ENCODE measurements around the gene FTCD.

DNA sequence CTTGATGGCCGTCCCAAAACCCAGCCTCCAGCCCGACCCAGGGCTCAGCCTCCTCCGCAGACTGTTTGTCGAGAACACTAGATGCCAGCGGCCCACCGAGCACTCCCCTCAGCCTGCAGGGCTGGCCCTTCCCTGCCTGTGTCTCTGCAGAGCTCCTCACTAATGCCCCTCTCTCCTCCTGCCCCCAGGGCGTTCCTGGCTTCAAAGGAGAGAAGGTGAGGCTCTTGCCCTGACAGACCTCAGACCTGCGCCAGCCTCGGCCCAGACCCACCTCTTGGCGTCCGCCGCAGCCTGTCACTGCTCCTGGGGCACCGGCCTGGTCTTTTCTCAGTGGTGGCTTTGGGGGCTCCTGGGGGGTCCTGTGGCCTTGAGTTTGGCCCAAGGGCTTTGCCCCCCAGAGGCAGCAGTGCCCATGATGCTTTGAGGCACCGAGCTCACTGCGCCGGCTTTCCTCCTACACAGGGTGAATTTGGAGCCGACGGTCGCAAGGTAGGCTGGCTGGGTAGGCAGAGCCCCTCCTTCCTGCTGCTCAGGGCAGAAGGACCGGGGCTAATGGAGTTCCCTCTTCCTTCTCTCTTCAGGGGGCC, 39.1 kb downstream of the FTCD start:
- TF ChIP-seq, protein P1, sequence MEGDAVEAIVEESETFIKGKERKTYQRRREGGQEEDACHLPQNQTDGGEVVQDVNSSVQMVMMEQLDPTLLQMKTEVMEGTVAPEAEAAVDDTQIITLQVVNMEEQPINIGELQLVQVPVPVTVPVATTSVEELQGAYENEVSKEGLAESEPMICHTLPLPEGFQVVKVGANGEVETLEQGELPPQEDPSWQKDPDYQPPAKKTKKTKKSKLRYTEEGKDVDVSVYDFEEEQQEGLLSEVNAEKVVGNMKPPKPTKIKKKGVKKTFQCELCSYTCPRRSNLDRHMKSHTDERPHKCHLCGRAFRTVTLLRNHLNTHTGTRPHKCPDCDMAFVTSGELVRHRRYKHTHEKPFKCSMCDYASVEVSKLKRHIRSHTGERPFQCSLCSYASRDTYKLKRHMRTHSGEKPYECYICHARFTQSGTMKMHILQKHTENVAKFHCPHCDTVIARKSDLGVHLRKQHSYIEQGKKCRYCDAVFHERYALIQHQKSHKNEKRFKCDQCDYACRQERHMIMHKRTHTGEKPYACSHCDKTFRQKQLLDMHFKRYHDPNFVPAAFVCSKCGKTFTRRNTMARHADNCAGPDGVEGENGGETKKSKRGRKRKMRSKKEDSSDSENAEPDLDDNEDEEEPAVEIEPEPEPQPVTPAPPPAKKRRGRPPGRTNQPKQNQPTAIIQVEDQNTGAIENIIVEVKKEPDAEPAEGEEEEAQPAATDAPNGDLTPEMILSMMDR (IDR thresholded peaks at IDR 0.05): no peak
- TF ChIP-seq POLR2AphosphoS5 (IDR thresholded peaks at IDR 0.05) (no peak), POLR2A (IDR thresholded peaks at IDR 0.05) (no peak), EP300 (IDR thresholded peaks at IDR 0.05) (no peak)

Data from suprapubic skin (tissue), 4 donors.